IPS-18c (cell line): Measurements from ENCODE around the gene MDM4.
"Not testable (repeated sequence)": the region's sequence is repeated elsewhere in the genome, so short reads cannot be mapped to it uniquely, and the experiment has no call there.

Source experiments
- H3K4me3 ChIP-seq: 2 replicates; pipeline ENCODE4 v1.7.0; 2013; ENCODE audit warnings: low read depth, mild to moderate bottlenecking, low read length, moderate library complexity; ENCODE audit not compliant: insufficient read depth
- H3K9me3 ChIP-seq: one replicate; pipeline ENCODE4 v1.6.1; 2013; ENCODE audit warnings: mild to moderate bottlenecking, low read length, moderate library complexity; ENCODE audit not compliant: control insufficient read depth, insufficient read depth

MDM4 gene

GRCh38 chr1:204483791-204484190 is 32.4 kb upstream of the MDM4 start:
- H3K9me3 ChIP-seq: no peaks in the 10 kb centered on the region
- H3K4me3 ChIP-seq: no peak overlapping the region

- H3K9me3 ChIP-seq, H3K4me3 ChIP-seq: not testable (repeated sequence)
Observed at GRCh38 chr1:204486513-204487255, 29.5 kb upstream of the MDM4 start.

- no peaks in the 10 kb centered on the region for H3K9me3 ChIP-seq
- H3K4me3 ChIP-seq: no peak overlapping the region
Observed at GRCh38 chr1:204487256-204487615, 29.0 kb upstream of the MDM4 start.

- Histone ChIP-seq H3K4me3 (no peak overlapping the region), H3K9me3 (no peaks in the 10 kb centered on the region)
Observed at GRCh38 chr1:204491655-204492054, 24.6 kb upstream of the MDM4 start.

GRCh38 chr1:204493145-204493983 is 22.8 kb upstream of the MDM4 start:
- no peaks in the 10 kb centered on the region for H3K9me3 ChIP-seq
- peak overlapping the region; percentile 96 for H3K4me3 ChIP-seq

GRCh38 chr1:204493984-204494280 is 22.3 kb upstream of the MDM4 start:
- Histone ChIP-seq H3K9me3 (no peaks in the 10 kb centered on the region), H3K4me3 (peak overlapping the region; percentile 96)

GRCh38 chr1:204494281-204495077 is 21.7 kb upstream of the MDM4 start, which contains the start of gene PIK3C2B:
TSS of gene PIK3C2B (minus strand) at chr1:204494805. CDS start at chr1:204469802, 25,003 bp downstream.
- H3K9me3 ChIP-seq: no peaks in the 10 kb centered on the region
- peak within 1 kb of the TSS; percentile 96 for H3K4me3 ChIP-seq

GRCh38 chr1:204495078-204495753 is 21.0 kb upstream of the MDM4 start:
- H3K4me3 ChIP-seq: peak overlapping the region; percentile 96
- no peaks in the 10 kb centered on the region for H3K9me3 ChIP-seq

GRCh38 chr1:204495777-204496176 is 20.4 kb upstream of the MDM4 start:
- Histone ChIP-seq H3K4me3 (no peak overlapping the region), H3K9me3 (no peaks in the 10 kb centered on the region)

GRCh38 chr1:204498981-204499380 is 17.2 kb upstream of the MDM4 start:
- Histone ChIP-seq H3K4me3 (no peak overlapping the region), H3K9me3 (no peaks in the 10 kb centered on the region)

GRCh38 chr1:204499511-204500468 is 16.4 kb upstream of the MDM4 start:
- H3K4me3 ChIP-seq: no peak overlapping the region
- H3K9me3 ChIP-seq: no peaks in the 10 kb centered on the region

- Histone ChIP-seq H3K4me3 (no peak overlapping the region), H3K9me3 (no peaks in the 10 kb centered on the region)
Observed at GRCh38 chr1:204502241-204502640, 14.0 kb upstream of the MDM4 start.

- Histone ChIP-seq H3K9me3 (no peaks in the 10 kb centered on the region), H3K4me3 (no peak overlapping the region)
Observed at GRCh38 chr1:204503122-204503912, 12.9 kb upstream of the MDM4 start.

- Histone ChIP-seq H3K4me3 (no peak overlapping the region), H3K9me3 (no peaks in the 10 kb centered on the region)
Observed at GRCh38 chr1:204503913-204504519, 12.2 kb upstream of the MDM4 start.

GRCh38 chr1:204505674-204506200 is 10.5 kb upstream of the MDM4 start:
- peak overlapping the region; percentile 47; the same call in 1 of the 2 replicates for H3K4me3 ChIP-seq
- no peaks in the 10 kb centered on the region for H3K9me3 ChIP-seq
